Measurements from ENCODE around the gene S100A11.
A peak's percentile ranks its signal among the peaks of the same experiment; 100 is the strongest.

The S100A11 gene

DNA sequence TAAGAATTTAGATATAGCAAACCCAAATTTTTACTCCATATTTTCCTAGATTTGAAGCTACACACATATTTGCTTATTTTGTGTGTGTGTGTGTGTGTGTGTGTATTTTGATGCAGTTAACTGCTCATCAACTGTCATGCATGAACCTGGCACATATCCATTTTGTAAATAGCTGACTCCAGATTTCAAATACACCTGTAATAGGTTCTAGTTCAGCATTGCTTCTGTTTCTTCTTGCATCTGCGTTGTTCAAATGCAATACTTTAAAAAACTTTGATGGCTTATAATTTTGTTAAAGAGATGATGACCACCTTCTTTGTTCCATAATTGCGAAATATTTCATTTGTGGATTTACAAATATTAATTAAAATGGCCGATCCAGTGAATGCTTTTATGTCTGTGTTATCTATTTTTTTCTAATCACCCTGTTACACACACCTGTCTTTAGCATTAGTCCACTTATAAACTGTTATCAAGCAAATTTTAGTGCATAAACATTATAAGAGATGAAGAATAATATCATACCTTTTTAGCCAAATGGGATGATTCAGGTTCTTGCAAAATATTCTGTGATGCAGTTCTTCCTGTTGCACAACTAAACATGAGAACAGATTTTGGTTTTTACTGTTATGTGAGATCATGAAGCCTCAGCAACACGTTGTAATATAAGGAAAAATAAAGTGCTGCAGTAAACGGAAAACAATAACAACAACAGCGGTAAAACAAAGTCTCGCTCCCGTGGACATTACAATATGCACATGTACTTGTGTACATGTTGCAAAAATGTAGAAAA, 12.7 kb upstream of the S100A11 start:
- H3K9me3 ChIP-seq (ENCODE audit: control insufficient read depth, insufficient read depth, low read length): no peaks in the 10 kb centered on the region
- H3K4me1 ChIP-seq (ENCODE audit: insufficient read depth, low read length): peaks cover 16% of the 10 kb centered on the region
- H3K36me3 ChIP-seq (ENCODE audit: insufficient read depth, low read length): no peaks in the 10 kb centered on the region
- no peak overlapping the region for H3K9ac ChIP-seq (ENCODE audit: low read depth, low read length)

DNA sequence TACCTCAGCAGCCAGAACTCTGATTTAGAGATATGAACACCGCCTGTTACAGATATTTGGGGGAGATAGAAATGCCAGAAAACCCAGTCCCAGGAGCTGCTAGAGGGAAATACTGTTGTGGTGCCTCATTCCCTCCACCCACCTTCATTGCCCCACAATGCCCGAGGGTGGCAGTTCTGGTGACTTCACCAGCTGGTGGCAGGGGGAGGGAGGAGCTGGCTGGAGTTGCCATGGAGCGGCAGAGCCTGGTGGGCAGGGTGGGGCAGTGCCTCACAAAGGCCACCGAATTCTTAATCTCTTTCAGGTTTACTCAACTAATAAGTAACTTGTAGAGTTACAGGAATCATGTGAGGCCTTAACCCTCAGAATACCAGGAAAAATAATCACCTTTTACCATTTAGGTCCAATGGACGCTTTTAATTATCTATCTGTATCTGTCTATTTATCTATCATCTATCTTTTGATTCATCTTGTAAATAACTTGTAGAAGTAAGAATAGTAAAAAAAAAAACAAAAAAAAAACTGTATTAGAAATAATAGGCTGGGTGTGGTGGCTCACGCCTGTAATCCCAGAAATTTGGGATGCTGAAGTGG, 11.7 kb upstream of the S100A11 start:
- peaks cover 23% of the 10 kb centered on the region for H3K4me1 ChIP-seq (ENCODE audit: insufficient read depth, low read length)

DNA sequence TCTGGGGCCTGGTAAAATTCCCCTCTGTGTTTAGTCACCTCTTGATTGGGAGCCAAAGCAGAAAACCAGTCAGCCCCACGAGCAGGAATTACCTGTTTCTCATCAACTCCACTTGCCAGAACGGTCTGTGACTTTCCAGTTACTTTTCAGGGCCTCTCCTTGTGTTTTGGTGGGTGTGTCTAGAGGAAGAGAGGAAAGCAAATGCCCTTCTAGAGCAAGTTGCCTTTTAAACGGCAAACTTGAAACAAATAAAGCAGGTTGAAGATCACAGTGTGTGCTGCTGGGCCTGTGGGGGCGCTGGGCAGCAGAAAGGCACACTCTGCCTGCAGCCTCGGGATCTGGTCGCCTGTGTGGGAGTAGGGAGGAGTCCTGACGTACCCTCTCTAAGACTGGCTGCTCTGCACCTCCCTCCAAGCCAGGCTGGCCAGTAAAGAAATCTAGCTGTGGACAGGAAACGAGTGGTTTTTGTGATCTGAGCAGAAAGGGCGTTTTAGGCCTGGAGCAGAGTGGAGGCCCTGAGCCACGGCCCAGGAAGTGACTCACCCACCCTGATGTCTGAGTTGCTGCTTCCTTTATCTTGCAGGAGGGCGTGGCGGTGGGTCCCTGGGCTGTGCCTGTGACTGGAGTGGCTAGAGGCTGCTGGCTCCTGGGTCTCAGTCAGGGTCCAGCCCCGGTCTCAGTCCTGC, 11.1 kb upstream of the S100A11 start:
- H3K4me1 ChIP-seq (ENCODE audit: insufficient read depth, low read length): peaks cover 26% of the 10 kb centered on the region
- H3K9me3 ChIP-seq (ENCODE audit: control insufficient read depth, insufficient read depth, low read length): no peaks in the 10 kb centered on the region
- no peaks in the 10 kb centered on the region for H3K36me3 ChIP-seq (ENCODE audit: insufficient read depth, low read length)
- H3K9ac ChIP-seq (ENCODE audit: low read depth, low read length): peak overlapping the region; percentile 53

More for the DNA sequence above, 11.7 kb upstream of the S100A11 start:
- no peaks in the 10 kb centered on the region for H3K36me3 ChIP-seq (ENCODE audit: insufficient read depth, low read length)
- no peaks in the 10 kb centered on the region for H3K9me3 ChIP-seq (ENCODE audit: control insufficient read depth, insufficient read depth, low read length)
- peak overlapping the region; percentile 53 for H3K9ac ChIP-seq (ENCODE audit: low read depth, low read length)

DNA sequence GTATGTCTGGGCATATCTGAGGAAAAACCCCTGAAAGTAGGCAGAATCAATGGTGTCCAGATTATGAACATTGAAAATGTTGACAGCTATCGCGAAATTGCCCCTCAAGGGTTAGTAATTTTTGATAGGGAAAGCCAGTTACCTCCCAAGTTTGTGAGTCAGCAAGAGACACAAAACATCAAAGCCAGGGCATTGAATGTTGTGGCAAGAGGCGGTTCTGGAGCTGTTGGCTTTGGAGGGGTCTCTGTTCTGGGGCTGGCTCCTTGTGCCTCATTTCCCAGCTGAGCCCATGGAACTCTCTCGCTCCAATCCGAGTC, 10.6 kb upstream of the S100A11 start:
- Histone ChIP-seq H3K9ac (ENCODE audit: low read depth, low read length) (peak overlapping the region; percentile 53), H3K36me3 (ENCODE audit: insufficient read depth, low read length) (no peaks in the 10 kb centered on the region), H3K4me1 (ENCODE audit: insufficient read depth, low read length) (peaks cover 26% of the 10 kb centered on the region), H3K9me3 (ENCODE audit: control insufficient read depth, insufficient read depth, low read length) (no peaks in the 10 kb centered on the region)

DNA sequence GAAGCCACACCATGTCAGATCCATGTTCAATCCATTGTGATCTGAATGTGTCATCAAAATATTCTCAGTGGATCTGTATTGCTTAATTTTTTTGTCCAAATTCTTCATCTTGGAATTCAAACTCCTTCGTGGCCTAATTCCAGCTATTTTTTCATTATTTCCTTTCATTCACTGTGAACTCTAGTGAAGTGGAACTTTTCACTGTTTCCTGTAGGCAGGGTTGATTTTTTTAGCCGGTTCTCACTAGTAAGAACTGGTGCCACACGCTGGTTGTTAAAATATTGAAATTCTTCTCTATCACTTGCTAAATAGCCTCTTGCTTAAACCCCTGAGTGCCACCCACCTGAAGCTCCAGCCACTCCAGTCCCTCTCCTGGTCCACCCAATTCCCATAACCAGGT, 7.6 kb upstream of the S100A11 start:
- Histone ChIP-seq H3K36me3 (ENCODE audit: insufficient read depth, low read length) (no peaks in the 10 kb centered on the region), H3K4me1 (ENCODE audit: insufficient read depth, low read length) (peaks cover 26% of the 10 kb centered on the region), H3K9me3 (ENCODE audit: control insufficient read depth, insufficient read depth, low read length) (no peaks in the 10 kb centered on the region), H3K9ac (ENCODE audit: low read depth, low read length) (no peak overlapping the region)

DNA sequence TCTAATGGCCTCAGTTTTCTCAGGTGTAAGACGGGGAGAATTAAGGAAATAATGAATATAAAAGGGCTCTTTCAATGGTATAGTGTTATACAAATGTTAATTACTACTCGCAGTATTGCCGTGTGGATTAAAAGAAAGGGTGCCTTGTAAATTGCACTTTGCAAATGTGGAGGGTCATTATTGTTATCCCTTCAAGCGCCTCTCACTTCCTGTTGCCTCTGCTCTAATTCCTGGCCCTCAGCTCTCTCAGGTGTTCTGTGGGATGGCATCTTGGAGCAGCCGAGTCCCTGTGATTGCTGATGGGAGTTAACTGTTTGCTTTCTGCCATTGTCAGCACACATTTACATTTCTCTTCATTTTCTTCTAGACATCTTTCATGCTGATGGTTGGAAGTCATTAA, 7.1 kb upstream of the S100A11 start:
- H3K9me3 ChIP-seq (ENCODE audit: control insufficient read depth, insufficient read depth, low read length): no peaks in the 10 kb centered on the region
- peaks cover 26% of the 10 kb centered on the region for H3K4me1 ChIP-seq (ENCODE audit: insufficient read depth, low read length)
- no peaks in the 10 kb centered on the region for H3K36me3 ChIP-seq (ENCODE audit: insufficient read depth, low read length)
- no peak overlapping the region for H3K9ac ChIP-seq (ENCODE audit: low read depth, low read length)

DNA sequence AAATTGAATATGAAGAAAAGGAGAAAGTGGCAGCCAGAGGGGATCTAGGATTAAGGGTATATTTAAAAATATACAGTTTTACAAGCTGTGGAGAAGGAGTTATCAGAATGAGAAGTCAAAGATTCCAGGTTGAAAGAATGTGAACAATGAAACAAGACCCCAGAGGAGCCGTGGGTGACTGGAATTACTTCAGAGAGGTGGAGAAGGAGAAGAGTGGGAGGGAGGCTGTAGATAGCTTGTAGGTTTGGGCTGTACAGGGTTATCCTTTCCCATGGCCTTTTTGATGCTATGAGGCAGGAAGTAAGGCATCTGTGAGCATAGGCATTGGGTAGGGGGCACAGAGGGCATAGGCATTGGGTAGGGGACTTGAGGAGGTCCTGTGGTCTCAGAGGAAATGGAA, 5.2 kb upstream of the S100A11 start:
- Histone ChIP-seq H3K9me3 (ENCODE audit: control insufficient read depth, insufficient read depth, low read length) (no peaks in the 10 kb centered on the region), H3K36me3 (ENCODE audit: insufficient read depth, low read length) (no peaks in the 10 kb centered on the region), H3K4me1 (ENCODE audit: insufficient read depth, low read length) (peaks cover 20% of the 10 kb centered on the region), H3K9ac (ENCODE audit: low read depth, low read length) (no peak overlapping the region)

DNA sequence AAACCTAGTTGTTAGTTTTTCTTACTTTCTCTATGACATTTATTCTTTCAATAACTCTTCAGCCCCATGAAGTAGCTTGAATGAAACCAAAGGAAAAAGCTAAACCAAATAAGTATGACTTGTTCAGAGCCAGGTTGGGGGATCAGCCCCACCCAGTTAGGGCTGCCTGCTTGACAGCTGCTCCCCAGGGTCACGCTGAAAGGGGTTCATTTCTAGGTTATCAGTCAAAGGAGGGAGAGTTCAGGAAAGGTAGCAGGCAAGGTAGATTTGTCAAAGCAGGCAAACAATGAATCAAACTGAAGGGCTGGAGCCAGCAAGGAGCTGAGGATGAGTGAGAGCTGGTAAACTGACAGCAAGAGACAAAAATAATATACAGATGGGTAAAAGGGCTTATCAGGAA, 3.1 kb upstream of the S100A11 start:
- Histone ChIP-seq H3K4me1 (ENCODE audit: insufficient read depth, low read length) (peaks cover 16% of the 10 kb centered on the region), H3K9me3 (ENCODE audit: control insufficient read depth, insufficient read depth, low read length) (no peaks in the 10 kb centered on the region), H3K9ac (ENCODE audit: low read depth, low read length) (no peak overlapping the region), H3K36me3 (ENCODE audit: insufficient read depth, low read length) (no peaks in the 10 kb centered on the region)

DNA sequence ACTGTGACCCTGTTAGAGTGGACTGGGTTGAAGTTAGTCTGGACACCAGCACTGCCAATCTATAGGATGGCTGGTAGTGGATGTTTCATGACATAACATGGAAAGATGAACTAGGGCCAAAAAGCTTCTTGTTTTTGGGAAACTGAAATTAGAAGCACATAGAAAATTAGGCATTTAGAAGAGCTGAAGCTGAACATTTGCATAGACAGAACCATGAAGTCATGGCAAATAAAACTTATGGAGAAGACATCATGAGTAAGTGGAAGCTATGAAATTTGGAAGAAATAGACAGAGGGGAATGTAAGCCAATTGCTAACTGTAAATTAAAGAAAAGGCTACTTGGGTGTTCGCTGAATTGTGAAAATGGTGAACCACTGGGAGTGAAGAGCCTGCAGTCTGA, 2.7 kb upstream of the S100A11 start:
- no peaks in the 10 kb centered on the region for H3K9me3 ChIP-seq (ENCODE audit: control insufficient read depth, insufficient read depth, low read length)
- H3K9ac ChIP-seq (ENCODE audit: low read depth, low read length): no peak overlapping the region
- H3K4me1 ChIP-seq (ENCODE audit: insufficient read depth, low read length): peaks cover 14% of the 10 kb centered on the region
- no peaks in the 10 kb centered on the region for H3K36me3 ChIP-seq (ENCODE audit: insufficient read depth, low read length)

DNA sequence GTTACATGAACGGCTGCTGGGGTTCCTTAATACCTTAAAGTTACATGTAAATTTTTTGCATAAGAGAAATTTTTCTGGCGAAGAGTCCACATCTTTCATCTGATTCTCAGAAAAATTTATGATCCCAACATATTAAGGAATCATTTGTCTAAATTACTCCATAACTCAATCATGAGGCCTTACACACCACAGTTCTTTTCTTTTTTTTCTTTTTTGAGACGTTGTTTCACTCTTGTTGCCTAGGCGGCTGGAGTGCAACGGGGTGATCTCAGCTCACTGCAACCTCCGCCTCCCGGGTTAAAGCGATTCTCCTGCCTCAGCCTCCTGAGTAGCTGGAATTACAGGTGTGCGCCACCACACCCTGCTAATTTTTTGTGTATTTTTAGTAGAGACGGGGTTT, 2.1 kb upstream of the S100A11 start:
- Histone ChIP-seq H3K9me3 (ENCODE audit: control insufficient read depth, insufficient read depth, low read length) (no peaks in the 10 kb centered on the region), H3K36me3 (ENCODE audit: insufficient read depth, low read length) (no peaks in the 10 kb centered on the region), H3K4me1 (ENCODE audit: insufficient read depth, low read length) (peaks cover 15% of the 10 kb centered on the region), H3K9ac (ENCODE audit: low read depth, low read length) (no peak overlapping the region)

DNA sequence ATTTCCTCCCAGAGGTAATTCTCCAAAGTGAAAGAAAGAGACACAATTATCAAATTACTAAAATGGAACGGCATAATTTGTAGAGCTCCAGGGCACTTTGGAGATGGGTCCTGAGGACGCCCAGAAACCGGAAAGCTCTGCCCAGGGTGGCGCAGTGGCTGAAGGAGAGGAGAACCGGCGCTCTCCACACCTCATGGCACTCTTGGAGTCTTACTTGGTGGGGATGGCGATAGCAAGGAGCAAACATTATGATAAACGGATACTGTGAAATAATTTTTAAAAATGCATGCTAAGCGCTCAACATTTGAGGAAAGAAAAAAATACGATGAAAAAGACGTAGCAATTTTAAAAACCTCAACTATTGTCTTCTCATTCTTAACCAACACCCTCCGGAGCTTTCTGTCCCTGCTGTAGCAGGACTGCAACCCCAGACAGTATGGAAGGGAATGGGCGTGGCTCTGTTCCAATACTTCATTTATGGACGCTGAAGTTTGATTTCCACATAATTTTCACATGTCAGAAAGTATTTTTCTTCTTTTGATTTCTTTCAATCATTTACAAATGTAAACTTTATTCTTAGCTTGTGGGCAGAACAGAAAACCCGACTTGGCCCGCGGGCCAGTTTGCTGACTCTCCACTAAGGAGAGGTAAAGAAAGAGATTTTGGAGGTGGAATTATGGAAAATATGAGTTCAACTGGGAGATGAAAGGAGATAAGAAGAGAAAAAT, 1.1 kb downstream of the S100A11 start:
- peaks cover 12% of the 10 kb centered on the region for H3K4me1 ChIP-seq (ENCODE audit: insufficient read depth, low read length)
- no peaks in the 10 kb centered on the region for H3K9me3 ChIP-seq (ENCODE audit: control insufficient read depth, insufficient read depth, low read length)

DNA sequence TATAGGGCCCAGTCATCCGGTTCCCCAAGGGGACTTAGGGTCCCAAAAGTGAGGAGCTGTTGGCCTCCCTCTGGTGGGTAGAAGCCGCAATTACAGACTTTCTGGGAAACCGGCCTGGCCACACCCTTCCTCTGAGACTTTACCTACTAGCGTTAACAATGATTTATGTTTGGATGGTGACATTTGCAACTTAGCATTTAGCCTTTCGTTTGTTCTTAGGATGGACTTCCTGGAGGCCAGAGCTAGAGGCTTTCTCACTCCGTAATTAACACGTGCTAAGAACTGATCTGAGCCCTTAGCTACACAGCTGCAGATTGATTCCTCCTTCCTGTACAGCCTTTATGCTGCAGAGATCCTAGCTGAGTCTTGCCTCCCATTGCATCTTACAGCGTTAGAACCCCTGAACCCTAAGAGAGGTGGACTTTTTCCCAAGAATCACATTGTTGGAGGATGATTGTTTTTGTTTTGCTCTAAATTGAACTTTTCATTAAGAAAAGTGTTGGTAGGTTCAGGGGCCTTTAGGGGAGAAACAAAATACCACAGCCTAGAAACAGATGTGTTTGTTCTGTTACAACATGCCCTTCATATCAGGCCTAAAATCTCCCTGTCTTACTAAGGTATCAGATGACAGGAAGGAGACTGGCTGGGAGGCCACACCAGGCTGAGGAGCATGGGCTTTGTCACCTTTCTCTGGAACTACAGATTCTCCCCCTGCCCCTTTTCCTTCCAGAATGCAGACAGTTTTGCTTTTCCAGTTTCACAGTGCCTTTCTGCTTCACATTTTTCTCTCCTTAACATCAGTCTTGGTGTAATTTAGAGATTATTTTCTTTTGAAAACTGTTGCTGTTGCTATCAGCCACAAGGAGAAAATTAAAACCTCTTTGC, 1.9 kb downstream of the S100A11 start:
- Histone ChIP-seq H3K9ac (ENCODE audit: low read depth, low read length) (peak overlapping the region; percentile 100), H3K36me3 (ENCODE audit: insufficient read depth, low read length) (peaks cover 21% of the 10 kb centered on the region), H3K4me1 (ENCODE audit: insufficient read depth, low read length) (peaks cover 12% of the 10 kb centered on the region), H3K9me3 (ENCODE audit: control insufficient read depth, insufficient read depth, low read length) (no peaks in the 10 kb centered on the region)

More for the DNA sequence above, 1.1 kb downstream of the S100A11 start:
- peaks cover 21% of the 10 kb centered on the region for H3K36me3 ChIP-seq (ENCODE audit: insufficient read depth, low read length)
- peak overlapping the region; percentile 100 for H3K9ac ChIP-seq (ENCODE audit: low read depth, low read length)

DNA sequence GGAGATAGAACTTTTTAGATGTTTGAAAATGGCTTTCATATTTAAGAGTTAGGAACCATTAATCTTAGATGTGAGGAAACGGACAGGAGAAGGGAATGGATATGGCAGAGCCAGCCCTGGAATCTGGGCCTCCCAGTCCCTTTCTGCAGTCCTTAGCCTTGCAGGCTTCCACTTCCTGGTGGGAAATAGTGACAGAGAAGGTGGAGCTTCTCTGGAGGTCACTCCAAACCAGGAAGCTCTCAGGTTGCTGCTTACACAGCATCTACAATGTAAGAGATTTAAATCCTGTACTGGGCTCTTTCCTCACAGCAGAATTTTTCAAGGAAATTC, 2.5 kb downstream of the S100A11 start:
- Histone ChIP-seq H3K9me3 (ENCODE audit: control insufficient read depth, insufficient read depth, low read length) (no peaks in the 10 kb centered on the region), H3K36me3 (ENCODE audit: insufficient read depth, low read length) (peaks cover 21% of the 10 kb centered on the region), H3K4me1 (ENCODE audit: insufficient read depth, low read length) (peaks cover 12% of the 10 kb centered on the region), H3K9ac (ENCODE audit: low read depth, low read length) (peak overlapping the region; percentile 100; the same call in 1 of the 2 replicates)

DNA sequence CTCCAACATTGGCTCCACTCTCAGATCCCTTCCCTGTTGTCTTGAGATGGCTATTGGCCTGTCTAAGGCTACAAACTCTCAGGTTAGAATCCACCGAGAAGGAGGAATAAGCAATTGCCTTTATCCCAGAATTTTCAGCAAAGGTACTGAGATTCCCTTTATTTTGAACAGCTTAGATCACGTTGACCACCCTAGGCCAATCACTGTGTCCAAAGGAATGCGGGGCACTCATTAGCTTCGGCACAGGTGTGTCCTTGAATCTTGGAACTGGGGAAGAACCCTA, 6.9 kb downstream of the S100A11 start:
- peaks cover 21% of the 10 kb centered on the region for H3K36me3 ChIP-seq (ENCODE audit: insufficient read depth, low read length)
- H3K9ac ChIP-seq (ENCODE audit: low read depth, low read length): no peak overlapping the region
- peaks cover 10% of the 10 kb centered on the region for H3K4me1 ChIP-seq (ENCODE audit: insufficient read depth, low read length)
- no peaks in the 10 kb centered on the region for H3K9me3 ChIP-seq (ENCODE audit: control insufficient read depth, insufficient read depth, low read length)

Measured in ES-I3 (cell line).